ENCODE measurements around the gene DPYSL4.
A peak's percentile ranks its signal among the peaks of the same experiment; 100 is the strongest.

DPYSL4 gene

DNA sequence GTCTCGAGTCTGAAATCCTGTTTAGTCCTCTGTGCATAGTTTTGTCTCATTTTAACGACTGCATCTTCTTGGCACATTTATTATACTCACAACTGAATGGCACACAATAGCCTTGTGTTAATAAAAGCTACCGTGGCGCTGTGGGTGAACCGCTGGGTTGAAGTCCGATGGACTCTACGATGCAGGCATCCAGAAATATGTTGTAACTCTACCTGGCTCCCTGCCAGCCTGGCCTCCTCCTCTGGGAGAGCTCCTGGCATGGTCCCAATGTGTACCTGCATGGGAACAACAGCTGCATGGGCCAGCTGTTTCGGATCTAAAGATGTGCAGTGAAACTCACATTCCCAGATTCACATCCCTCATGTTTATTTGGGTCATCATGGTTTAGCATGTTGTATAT, 3.7 kb upstream of the DPYSL4 start:
- TF ChIP-seq SIN3A (IDR thresholded peaks at IDR 0.05; ENCODE audit: borderline replicate concordance, insufficient read depth, low read length) (no peak), TAF1 (IDR thresholded peaks at IDR 0.05; ENCODE audit: borderline replicate concordance, insufficient read depth, low read length) (no peak), POLR2AphosphoS5 (IDR thresholded peaks at IDR 0.05; ENCODE audit: low read depth, low read length) (no peak), FOXP2 (optimal IDR thresholded peaks at IDR 0.05; ENCODE audit: borderline replicate concordance, extremely low read depth, extremely low read length, insufficient read depth) (no peak)
- TF ChIP-seq, protein P1, sequence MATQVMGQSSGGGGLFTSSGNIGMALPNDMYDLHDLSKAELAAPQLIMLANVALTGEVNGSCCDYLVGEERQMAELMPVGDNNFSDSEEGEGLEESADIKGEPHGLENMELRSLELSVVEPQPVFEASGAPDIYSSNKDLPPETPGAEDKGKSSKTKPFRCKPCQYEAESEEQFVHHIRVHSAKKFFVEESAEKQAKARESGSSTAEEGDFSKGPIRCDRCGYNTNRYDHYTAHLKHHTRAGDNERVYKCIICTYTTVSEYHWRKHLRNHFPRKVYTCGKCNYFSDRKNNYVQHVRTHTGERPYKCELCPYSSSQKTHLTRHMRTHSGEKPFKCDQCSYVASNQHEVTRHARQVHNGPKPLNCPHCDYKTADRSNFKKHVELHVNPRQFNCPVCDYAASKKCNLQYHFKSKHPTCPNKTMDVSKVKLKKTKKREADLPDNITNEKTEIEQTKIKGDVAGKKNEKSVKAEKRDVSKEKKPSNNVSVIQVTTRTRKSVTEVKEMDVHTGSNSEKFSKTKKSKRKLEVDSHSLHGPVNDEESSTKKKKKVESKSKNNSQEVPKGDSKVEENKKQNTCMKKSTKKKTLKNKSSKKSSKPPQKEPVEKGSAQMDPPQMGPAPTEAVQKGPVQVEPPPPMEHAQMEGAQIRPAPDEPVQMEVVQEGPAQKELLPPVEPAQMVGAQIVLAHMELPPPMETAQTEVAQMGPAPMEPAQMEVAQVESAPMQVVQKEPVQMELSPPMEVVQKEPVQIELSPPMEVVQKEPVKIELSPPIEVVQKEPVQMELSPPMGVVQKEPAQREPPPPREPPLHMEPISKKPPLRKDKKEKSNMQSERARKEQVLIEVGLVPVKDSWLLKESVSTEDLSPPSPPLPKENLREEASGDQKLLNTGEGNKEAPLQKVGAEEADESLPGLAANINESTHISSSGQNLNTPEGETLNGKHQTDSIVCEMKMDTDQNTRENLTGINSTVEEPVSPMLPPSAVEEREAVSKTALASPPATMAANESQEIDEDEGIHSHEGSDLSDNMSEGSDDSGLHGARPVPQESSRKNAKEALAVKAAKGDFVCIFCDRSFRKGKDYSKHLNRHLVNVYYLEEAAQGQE (IDR thresholded peaks at IDR 0.05; ENCODE audit: insufficient read depth in 1 of 2, low read depth in 2 of 2, low read length in 2 of 2), result no peak

DNA sequence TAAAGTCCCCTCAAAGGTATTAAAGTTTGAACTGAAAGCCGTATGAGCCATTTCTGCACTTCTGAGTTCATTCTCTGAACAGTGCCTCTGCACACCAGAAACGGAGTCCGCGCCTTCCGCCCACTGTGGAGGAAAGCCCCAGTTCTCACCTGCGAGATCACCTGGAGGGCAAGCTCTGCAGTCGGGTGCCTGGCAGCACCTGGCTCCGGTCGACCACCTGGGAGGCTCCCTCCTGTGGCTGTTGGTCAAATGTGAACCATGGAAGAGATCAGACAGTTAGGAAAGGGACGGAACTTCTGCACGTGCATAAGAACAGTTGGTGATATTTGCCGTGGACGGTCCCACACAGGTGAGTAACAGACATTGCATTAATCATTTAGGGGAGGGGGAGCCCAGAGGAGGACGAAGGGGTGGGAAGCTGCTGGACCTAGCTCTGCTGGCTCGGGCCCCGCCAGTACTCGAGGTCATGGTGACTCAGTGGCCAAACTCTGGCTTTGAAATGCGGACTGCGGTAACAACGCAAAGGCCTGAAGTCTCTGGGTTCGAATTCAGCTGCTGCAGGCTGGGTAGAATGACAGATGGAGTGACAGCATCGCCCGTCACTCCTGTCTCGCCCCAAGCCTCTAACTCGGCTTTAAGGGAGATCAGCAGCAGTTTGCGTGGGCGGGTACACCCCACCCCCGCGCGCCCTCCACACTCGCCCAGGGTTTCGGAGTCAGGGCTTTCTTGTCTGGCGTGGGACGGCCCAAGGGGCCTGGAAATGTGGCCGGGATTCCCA, 1.7 kb upstream of the DPYSL4 start:
- no peak for TF ChIP-seq SIN3A (IDR thresholded peaks at IDR 0.05; ENCODE audit: borderline replicate concordance, insufficient read depth, low read length)
- no peak for TF ChIP-seq FOXP2 (optimal IDR thresholded peaks at IDR 0.05; ENCODE audit: borderline replicate concordance, extremely low read depth, extremely low read length, insufficient read depth)
- TF ChIP-seq POLR2AphosphoS5 (IDR thresholded peaks at IDR 0.05; ENCODE audit: low read depth, low read length), result no peak

DNA sequence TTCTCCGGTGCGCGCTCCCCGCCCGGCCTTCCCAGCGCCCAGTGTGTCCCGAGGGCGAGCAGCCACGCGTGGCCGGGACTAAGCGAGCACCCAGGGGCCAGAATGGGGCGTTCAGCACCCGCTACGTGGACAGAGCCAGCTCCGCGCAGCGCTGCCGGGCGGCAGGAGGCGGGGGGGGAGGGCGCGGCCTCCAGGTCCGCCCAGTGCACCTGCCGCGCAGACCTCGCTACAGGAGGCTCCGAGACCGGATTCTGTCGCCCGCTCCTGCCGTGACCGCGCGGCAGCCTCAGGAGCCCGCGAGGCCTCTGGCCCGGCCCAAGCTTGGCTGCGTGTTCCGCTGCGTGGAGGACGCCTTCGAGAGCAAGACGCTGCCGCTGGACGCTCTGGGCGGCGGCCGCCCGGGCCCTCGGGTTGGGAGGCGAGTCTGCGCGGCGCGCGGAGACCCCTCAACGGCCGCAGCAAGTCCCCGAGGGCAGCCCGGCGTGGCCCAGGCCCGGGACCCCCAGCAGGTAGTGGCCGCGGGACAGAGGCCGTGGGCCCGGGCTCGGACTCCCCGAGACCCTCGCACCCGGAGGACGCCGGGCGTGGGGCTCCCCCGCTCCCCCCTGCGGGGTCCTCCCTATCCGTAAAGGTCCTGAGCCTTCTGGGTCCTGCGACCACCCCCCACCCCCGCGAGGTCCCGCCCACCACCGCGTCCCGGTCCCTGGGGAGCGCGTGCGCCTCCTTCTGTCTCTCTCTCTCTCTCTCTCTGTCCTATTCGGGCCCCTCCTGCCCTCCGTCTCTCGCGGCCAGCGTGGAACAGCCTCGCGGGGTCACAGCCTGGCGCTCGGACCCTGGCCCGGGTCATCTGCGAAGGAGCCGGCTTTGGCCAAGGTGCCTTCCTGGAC, 904 bp upstream of the DPYSL4 start:
- TF ChIP-seq, protein P1 (IDR thresholded peaks at IDR 0.05; ENCODE audit: insufficient read depth in 1 of 2, low read depth in 2 of 2, low read length in 2 of 2), result peak; percentile 84 to 91
- no peak for TF ChIP-seq SIN3A (IDR thresholded peaks at IDR 0.05; ENCODE audit: borderline replicate concordance, insufficient read depth, low read length)
- no peak for TF ChIP-seq TAF1 (IDR thresholded peaks at IDR 0.05; ENCODE audit: borderline replicate concordance, insufficient read depth, low read length)
- no peak for TF ChIP-seq FOXP2 (optimal IDR thresholded peaks at IDR 0.05; ENCODE audit: borderline replicate concordance, extremely low read depth, extremely low read length, insufficient read depth)

DNA sequence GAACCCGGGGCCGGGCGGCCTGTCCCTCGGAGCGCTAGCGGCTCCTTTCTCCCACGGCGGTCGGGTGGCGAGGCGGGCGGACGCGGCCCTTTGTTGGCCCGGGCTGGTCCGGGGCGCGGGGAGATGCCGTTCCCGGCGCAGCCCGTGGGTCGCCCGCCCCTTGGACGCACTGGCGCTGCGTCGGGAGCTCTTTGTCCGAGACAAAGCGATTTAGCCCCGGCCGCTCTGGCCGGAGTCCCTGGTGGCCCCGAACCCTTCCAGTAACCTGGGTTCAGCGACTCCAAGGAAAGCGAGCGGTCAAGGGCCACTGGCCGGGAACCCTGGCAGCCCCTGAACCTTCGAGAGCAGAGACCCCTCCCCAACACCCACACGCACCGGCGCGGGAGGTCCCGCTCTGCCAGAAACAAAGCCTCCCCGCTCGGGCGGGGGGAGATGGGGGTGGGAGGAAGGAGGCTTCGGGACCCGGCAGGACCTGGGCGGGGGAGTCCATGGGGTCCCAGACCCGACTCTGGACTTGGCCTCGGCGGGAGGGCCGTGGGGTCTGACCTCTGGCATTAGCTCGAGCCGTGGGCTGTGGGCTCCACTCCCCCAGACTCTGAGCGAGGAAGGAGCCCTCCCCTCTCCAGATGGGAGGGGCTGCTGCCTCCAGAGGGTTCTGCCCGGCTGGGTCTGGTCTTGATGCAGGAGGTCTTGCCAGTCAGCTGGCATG, 836 bp downstream of the DPYSL4 start:
- TF ChIP-seq, protein P1 (IDR thresholded peaks at IDR 0.05; ENCODE audit: insufficient read depth in 1 of 2, low read depth in 2 of 2, low read length in 2 of 2), result no peak
- TF ChIP-seq TAF1 (IDR thresholded peaks at IDR 0.05; ENCODE audit: borderline replicate concordance, insufficient read depth, low read length) (no peak), FOXP2 (optimal IDR thresholded peaks at IDR 0.05; ENCODE audit: borderline replicate concordance, extremely low read depth, extremely low read length, insufficient read depth) (no peak), POLR2AphosphoS5 (IDR thresholded peaks at IDR 0.05; ENCODE audit: low read depth, low read length) (no peak), SIN3A (IDR thresholded peaks at IDR 0.05; ENCODE audit: borderline replicate concordance, insufficient read depth, low read length) (no peak)

DNA sequence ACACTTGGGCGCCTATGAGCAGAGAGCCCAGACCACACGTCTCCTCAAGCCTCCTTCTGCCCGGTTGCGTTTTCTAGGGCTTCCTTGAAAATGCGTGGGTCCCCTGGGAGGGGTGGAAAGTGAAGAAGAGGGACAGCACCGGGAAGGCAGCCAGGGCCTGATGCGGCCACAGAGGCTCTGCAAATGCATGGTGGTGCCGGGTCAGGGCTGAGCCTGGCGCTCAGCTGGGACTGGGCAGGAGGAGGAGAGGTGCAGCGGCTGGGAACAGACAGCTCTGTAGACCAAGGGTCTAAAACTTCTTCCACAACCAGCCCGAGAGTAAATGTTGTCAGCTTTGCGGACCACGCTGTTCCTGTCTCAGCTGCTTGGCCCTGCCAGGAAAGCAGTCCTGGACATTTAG, 1.6 kb downstream of the DPYSL4 start:
- TF ChIP-seq SIN3A (IDR thresholded peaks at IDR 0.05; ENCODE audit: borderline replicate concordance, insufficient read depth, low read length) (no peak), TAF1 (IDR thresholded peaks at IDR 0.05; ENCODE audit: borderline replicate concordance, insufficient read depth, low read length) (no peak), FOXP2 (optimal IDR thresholded peaks at IDR 0.05; ENCODE audit: borderline replicate concordance, extremely low read depth, extremely low read length, insufficient read depth) (no peak), POLR2AphosphoS5 (IDR thresholded peaks at IDR 0.05; ENCODE audit: low read depth, low read length) (no peak)
- TF ChIP-seq, protein P1 (IDR thresholded peaks at IDR 0.05; ENCODE audit: insufficient read depth in 1 of 2, low read depth in 2 of 2, low read length in 2 of 2), result no peak

Data from PFSK-1 (cell line).